Adrenal gland (tissue), 12 donors: ENCODE measurements around the gene SECISBP2. TPM values are rescaled to one million over a fixed set of nuclear protein-coding genes. Genes with fewer than 3 reads are reported as not detected.

Source experiments
- DNase-seq, 7 donors: peaks; one replicate each; pipeline ENCODE4 v3.0.0-alpha.2; 2019 to 2020
- H3K27ac ChIP-seq, 5 donors: fragments of 200-600 bp; sonication (generic) in 4 of 5; 1 replicate in 3 of 5; 2 replicates in 2 of 5; pipeline versions ENCODE4 v1.5.1 to v1.8.0; 2016 to 2020; ENCODE audit warnings: mild to moderate bottlenecking in 1 of 5
- H3K27me3 ChIP-seq: fragments of 200-600 bp; 2 replicates; pipeline ENCODE4 v1.8.0; 2021
- H3K36me3 ChIP-seq, 2 donors: fragments of 200-600 bp; replicated peaks in 1 of 2; 1 replicate in 1 of 2; 2 replicates in 1 of 2; pipeline versions ENCODE4 v1.5.1 to v1.8.0; 2018 to 2022
- H3K4me1 ChIP-seq, 2 donors: fragments of 200-600 bp; replicated peaks in 1 of 2; 1 replicate in 1 of 2; 2 replicates in 1 of 2; pipeline versions ENCODE4 v1.5.1 to v1.8.0; 2018 to 2021
- H3K4me3 ChIP-seq, 4 donors: fragments of 200-600 bp; sonication (generic) in 3 of 4; one replicate each; pipeline ENCODE4 v1.5.1; 2016 to 2018
- H3K9me3 ChIP-seq, 3 donors: fragments of 200-600 bp; sonication (generic) in 1 of 3; replicated peaks in 1 of 3; 1 replicate in 2 of 3; 2 replicates in 1 of 3; pipeline versions ENCODE4 v1.5.1 to v1.8.0; 2016 to 2021
- CTCF ChIP-seq, 6 experiments: fragments of 450-650 bp in 4 of 6; fragments of 200-600 bp in 2 of 6; sonication (generic) in 1 of 6; IDR thresholded peaks; 1 replicate in 5 of 6; 2 replicates in 1 of 6; pipeline versions ENCODE4 v1.5.1 to v1.8.0; 2016 to 2021; ENCODE audit warnings: antibody characterized with exemption in 6 of 6, mild to moderate bottlenecking in 2 of 6, moderate library complexity in 1 of 6
- POLR2A ChIP-seq, 2 donors: fragments of 450-650 bp; IDR thresholded peaks; one replicate each; pipeline ENCODE4 v1.6.1; 2017; ENCODE audit warnings: antibody characterized with exemption in 2 of 2, mild to moderate bottlenecking in 2 of 2, moderate library complexity in 1 of 2
- WGBS, 4 donors: extraction: QIAGEN DNeasy Blood & Tissue Kit in 2 of 4; methylation state at CpG; one replicate each; pipeline versions ENCODE4 v1.1.5 to v1.1.7; 2013 to 2017; 5-methylcytosine and 5-hydroxymethylcytosine counted together
- intact Hi-C, 2 donors: fragments of 100-400 bp; cut with DNase I; formaldehyde crosslinking; loops; one replicate each; pipeline versions ENCODE4 v1.14.1 to v1.15.0; 2022 to 2023
- polyA plus RNA-seq, 3 donors: library from polyadenylated mRNA; stranded (reverse); fragments of 200-250 nt in 2 of 3; fragments of 350-450 nt in 1 of 3; fragmentation: Illumina TruSeq in 1 of 3; extraction: RNeasy Lipid Tissue Mini Kit (QIAGEN cat#74804) in 1 of 3; gene quantifications; one replicate each; pipeline ENCODE4 v1.2.3, GENCODE V29; 2013 to 2014
- total RNA-seq, 9 donors: library from RNA; depleted of rRNA in 4 of 9; stranded (reverse); fragments of >200 nt in 4 of 9; fragments of 120-200 nt in 1 of 9; fragmentation: NEBNext Ultra II Directional in 1 of 9; extraction: Animal tissue kit (Norgen Biotek cat#: 25700) in 1 of 9; gene quantifications; one replicate each; pipeline versions ENCODE4 v1.1.0 to v1.2.4, GENCODE V29; 2013 to 2023
- donor health status: healthy with polysubstance abuse.
- donor health status: Bipolar disorder and iron deficiency.
- donor health status: DM: yes; HTN: yes; CAD: no.
- donor health status: DM: no; HTN: no; CAD: no.
- donor health status: DM: no; HTN: no; CAD: no.
- donor health status: DM: yes; HTN: yes; CAD: no.

Gene SECISBP2
- total and polyA plus RNA-seq, 12 donors = 31.7 to 76.1 (median 46.8) TPM

DNA sequence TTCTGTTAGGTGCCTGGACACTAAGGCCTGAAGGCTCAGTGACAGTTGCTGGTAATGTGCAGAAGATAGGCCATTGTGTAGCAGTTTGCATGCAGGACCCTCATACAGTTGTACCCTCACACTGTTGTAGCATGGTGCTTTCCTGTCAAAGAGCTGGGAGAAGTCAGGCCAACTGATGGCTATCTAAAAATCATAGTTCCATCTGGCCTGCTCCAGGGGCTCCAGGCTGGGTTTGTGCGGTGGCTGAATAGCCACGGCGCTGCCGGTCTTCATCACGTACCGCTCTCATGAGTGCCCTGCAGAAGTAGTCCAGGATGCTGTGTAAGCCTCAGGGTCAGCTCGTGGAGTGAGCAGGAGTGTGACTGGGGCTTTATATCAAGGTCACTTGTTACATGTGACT, 12.2 kb downstream of the SECISBP2 start:
- Histone ChIP-seq H3K9me3 (no peaks in the 10 kb centered on the region), H3K27ac (no peak overlapping the region), H3K27me3 (no peaks in the 10 kb centered on the region), H3K4me3 (no peak overlapping the region), H3K4me1 (no peaks in the 10 kb centered on the region), H3K36me3 (peaks cover 0 to 76% of the 10 kb centered on the region in 2 donors)
- intact Hi-C loops = no loop called here
- WGBS, 4 donors = 83 to 91% (median 88%) methylated on average over 7 of the region's 7 CpGs
- no peak for DNase-seq
- TF ChIP-seq POLR2A (IDR thresholded peaks at IDR 0.05) (no peak), CTCF (IDR thresholded peaks at IDR 0.05) (no peak)

DNA sequence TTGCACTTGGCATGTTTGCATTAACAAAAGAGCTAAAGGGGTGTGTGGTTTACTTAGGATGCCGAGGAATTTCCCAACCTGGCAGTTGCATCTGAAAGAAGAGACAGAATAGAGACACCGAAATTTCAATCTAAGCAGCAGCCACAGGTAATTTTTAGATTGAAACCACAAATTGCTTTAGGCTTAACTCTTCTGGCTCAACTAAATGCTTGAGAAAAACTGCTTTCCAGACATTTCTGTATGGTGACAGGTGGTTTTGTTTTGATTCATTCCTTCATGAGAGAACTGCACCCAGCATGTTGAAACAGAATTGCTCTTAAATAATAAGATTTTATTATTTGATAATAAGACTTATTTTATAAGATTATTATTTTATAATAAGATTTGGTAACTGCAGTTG, 21.5 kb downstream of the SECISBP2 start:
- no peak for DNase-seq
- TF ChIP-seq POLR2A (IDR thresholded peaks at IDR 0.05) (no peak), CTCF (IDR thresholded peaks at IDR 0.05) (no peak)
- peaks cover 0 to 77% of the 10 kb centered on the region in 2 donors for H3K36me3 ChIP-seq
- H3K4me3 ChIP-seq = no peak overlapping the region
- no peaks in the 10 kb centered on the region for H3K4me1 ChIP-seq
- no peaks in the 10 kb centered on the region for H3K27me3 ChIP-seq
- 89 to 98% (median 94%) methylated on average over 2 of the region's 2 CpGs for WGBS, 4 donors
- no peaks in the 10 kb centered on the region for H3K9me3 ChIP-seq
- intact Hi-C loops = no loop called here
- no peak overlapping the region for H3K27ac ChIP-seq

DNA sequence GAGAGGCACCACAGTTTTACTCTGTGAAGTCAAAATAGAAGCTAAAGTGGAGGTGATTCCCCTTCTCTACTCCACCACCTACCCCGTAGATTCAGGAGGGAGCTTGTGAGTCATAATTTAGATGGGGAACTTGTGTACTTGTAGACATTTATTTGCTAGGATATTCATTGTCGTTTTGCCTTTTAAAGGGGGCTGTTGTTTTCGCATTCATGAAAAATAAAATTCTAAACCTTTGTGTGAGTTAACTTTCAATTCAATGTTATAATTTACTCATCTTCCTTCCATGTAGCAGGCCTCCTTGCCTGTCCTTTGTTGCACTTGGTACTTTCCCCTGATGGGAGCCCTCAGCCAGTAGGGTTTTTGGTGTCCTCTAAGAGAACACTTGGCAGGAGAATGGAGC, 22.0 kb downstream of the SECISBP2 start:
- H3K4me1 ChIP-seq = no peaks in the 10 kb centered on the region
- peaks cover 0 to 76% of the 10 kb centered on the region in 2 donors for H3K36me3 ChIP-seq
- 90 to 96% (median 92%) methylated on average over 3 of the region's 3 CpGs for WGBS, 4 donors
- DNase-seq = no peak
- intact Hi-C loops = no loop called here
- H3K27ac ChIP-seq = no peak overlapping the region
- no peak overlapping the region for H3K4me3 ChIP-seq
- TF ChIP-seq CTCF (IDR thresholded peaks at IDR 0.05) (no peak), POLR2A (IDR thresholded peaks at IDR 0.05) (no peak)
- no peaks in the 10 kb centered on the region for H3K27me3 ChIP-seq
- H3K9me3 ChIP-seq = no peaks in the 10 kb centered on the region

- Histone ChIP-seq H3K27ac (no peak overlapping the region), H3K4me3 (no peak overlapping the region), H3K9me3 (no peaks in the 10 kb centered on the region), H3K36me3 (peaks cover 0 to 87% of the 10 kb centered on the region in 2 donors), H3K4me1 (no peaks in the 10 kb centered on the region), H3K27me3 (no peaks in the 10 kb centered on the region)
- intact Hi-C loops = no loop called here
- no peak for TF ChIP-seq CTCF (IDR thresholded peaks at IDR 0.05)
- no peak for TF ChIP-seq POLR2A (IDR thresholded peaks at IDR 0.05)
- 93 to 98% (median 96%) methylated on average over 6 of the region's 6 CpGs for WGBS, 4 donors
- DNase-seq = no peak
Observed at GRCh38 chr9:89342213-89342612, 23.9 kb downstream of the SECISBP2 start.
